KBM-7 (cell line): ENCODE data around the gene NHSL2.
"Not testable (repeated sequence)": the region's sequence is repeated elsewhere in the genome, so short reads cannot be mapped to it uniquely, and the experiment has no call there.

Experiments used
- DNase-seq: peaks from one replicate; pipeline ENCODE4 v3.0.0-alpha.2; 2015
- in situ Hi-C: fragments of 300-500 bp; cut with MboI; formaldehyde crosslinking; loops from 2 replicates; pipeline ENCODE4 v1.14.3; 2020; ENCODE audit warnings: low sequenced_read_pairs, low pct_unique_long_range_greater_than_20kb, mixed read lengths

Gene NHSL2

GRCh38 chrX:71964184-71964583 lies 53.5 kb downstream of the NHSL2 start:
- in situ Hi-C loops, DNase-seq: not testable (repeated sequence)

- in situ Hi-C loops = no loop called here
- no peak for DNase-seq
These were observed 64.3 kb downstream of the NHSL2 start for GRCh38 chrX:71974916-71975315.

DNA sequence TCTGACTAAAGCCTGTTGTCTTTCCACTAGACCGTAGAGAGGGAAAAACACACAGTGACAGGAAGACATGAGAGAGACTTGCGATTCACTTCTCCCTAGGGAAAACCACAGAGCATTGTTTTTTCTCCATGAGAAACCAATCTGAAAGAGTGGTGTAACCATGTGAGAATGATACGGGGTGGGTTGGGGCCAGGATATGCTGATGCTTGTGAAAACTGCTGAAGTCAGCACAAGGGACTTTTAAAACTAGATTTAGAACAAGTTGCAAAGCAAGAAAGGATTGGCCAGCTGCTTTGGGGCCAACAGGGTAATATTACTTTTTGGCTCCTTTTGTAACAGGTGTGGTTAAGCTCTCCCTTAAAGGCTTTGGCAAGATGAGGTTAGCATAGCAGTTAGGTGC lies 66.1 kb downstream of the NHSL2 start:
- in situ Hi-C loops = no loop called here
- no peak for DNase-seq

DNA sequence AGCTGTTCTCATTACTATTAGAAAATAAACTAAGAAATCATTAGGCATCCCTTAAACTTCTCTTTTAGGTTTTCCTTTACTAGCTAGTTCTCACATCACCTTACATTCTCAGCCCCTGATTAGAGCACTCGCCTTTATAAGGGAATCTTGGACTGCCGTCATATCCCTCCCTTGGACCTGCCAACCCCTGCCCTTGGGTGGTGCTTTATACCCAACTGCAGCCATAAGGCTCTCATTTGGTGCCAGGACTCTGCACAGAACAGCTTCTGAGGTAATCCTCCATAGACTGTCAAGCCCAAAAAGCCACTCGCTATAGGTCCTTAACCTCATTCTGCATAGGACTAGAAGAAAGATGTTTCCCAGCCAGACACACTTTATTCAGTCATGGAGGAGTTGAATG lies 67.5 kb downstream of the NHSL2 start:
- no peak for DNase-seq
- in situ Hi-C loops = no loop called here

- no peak for DNase-seq
- in situ Hi-C loops = no loop called here
These were observed 79.3 kb downstream of the NHSL2 start for GRCh38 chrX:71989768-71990426.

DNA sequence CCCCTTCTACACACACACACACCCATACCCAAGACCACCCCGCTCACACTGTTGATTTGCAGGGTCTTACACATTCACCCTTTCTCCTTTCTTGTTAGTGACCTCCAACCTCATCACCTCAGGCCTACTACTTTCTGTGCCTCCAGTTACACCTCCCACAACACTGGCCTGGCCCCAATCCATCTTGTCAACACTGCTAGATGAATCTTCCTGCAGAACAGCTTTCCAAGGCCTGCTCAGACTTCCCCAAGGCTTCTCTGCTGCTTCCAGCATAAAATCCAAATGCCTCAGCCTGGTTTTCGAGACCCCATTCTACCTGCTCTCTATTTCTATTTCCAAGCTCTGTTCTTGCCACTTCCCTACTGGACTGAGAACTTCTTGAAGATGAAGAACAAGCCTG lies 79.9 kb downstream of the NHSL2 start:
- no peak for DNase-seq
- in situ Hi-C loops = no loop called here

GRCh38 chrX:71991164-71991563 lies 80.5 kb downstream of the NHSL2 start:
- in situ Hi-C loops = no loop called here
- DNase-seq = no peak

DNA sequence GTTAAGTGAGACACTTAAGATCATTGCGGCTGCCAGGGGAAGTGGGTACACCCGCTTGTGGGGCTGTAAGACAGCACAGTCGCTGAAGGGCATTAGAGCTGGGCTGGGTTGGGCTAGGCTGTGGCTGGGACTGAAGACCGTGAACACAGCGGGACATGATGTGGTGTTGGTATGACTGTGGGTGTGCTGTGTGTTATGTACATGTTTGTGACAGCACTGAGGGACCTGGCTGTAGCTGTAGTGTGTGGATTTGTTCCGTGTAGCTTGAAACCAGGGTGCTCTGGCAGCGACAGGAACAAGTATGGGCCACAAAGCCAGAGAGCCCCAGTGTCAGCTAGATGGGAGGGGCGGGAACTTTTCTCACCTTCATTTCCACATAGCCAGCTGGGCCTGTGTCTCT lies 82.1 kb downstream of the NHSL2 start:
- DNase-seq = peak; percentile 4
- in situ Hi-C loops = no loop called here

- in situ Hi-C loops = no loop called here
- no peak for DNase-seq
These were observed 82.7 kb downstream of the NHSL2 start for GRCh38 chrX:71993371-71993770.

GRCh38 chrX:71994601-71995000 lies 84.0 kb downstream of the NHSL2 start:
- DNase-seq = no peak
- in situ Hi-C loops = no loop called here

GRCh38 chrX:71995122-71995521 lies 84.5 kb downstream of the NHSL2 start:
- in situ Hi-C loops = no loop called here

GRCh38 chrX:71996136-71996535 lies 85.5 kb downstream of the NHSL2 start:
- no peak for DNase-seq
- in situ Hi-C loops = no loop called here

More at GRCh38 chrX:71995122-71995521, 84.5 kb downstream of the NHSL2 start:
- DNase-seq = no peak

DNA sequence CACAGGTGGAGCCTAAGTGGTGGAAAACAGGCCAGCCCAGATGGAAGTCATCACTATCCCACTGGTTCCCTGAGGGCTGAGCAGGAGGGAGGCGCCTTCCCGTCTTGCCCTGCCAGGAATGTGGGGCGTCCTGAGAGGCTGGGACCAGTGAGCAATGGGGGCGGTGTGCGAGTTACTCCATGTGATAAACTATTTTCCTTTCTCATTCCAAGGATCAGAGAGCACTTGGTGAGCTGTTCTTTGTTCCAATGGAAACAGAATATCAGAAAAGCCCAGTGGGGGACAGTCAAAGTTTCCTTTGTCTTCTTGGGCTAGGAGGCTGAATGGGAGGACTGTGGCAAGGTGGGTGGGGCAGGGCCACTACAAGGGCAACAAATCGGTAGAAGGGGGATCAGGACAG lies 86.2 kb downstream of the NHSL2 start:
- in situ Hi-C loops = no loop called here
- DNase-seq = no peak

DNA sequence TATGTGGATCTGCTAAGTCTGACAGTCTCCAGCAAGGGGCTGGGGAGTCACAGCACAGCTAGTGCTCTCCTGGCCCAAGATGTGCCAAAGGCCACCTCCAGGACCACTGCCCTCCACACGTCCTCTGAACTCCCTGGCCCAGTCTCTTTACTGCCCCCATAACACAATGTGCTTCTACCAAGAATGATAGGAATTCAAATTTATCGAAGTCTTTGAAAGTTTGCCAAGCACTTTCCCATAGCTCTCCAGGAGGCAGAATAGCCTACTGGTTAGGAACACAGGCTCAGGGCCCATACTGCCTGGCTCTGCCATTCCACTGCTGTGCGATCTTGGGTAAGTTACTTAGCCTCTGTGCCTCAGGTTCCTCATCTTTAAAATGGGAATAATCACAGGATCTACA lies 86.7 kb downstream of the NHSL2 start:
- DNase-seq = no peak
- in situ Hi-C loops = no loop called here

- DNase-seq = peak; percentile 49
- in situ Hi-C loops = no loop called here
These were observed 88.3 kb downstream of the NHSL2 start for GRCh38 chrX:71998836-71999509.

- in situ Hi-C loops = no loop called here
- no peak for DNase-seq
These were observed 88.9 kb downstream of the NHSL2 start for GRCh38 chrX:71999535-71999934.

GRCh38 chrX:72001471-72001870 lies 90.8 kb downstream of the NHSL2 start:
- no peak for DNase-seq
- in situ Hi-C loops = no loop called here

DNA sequence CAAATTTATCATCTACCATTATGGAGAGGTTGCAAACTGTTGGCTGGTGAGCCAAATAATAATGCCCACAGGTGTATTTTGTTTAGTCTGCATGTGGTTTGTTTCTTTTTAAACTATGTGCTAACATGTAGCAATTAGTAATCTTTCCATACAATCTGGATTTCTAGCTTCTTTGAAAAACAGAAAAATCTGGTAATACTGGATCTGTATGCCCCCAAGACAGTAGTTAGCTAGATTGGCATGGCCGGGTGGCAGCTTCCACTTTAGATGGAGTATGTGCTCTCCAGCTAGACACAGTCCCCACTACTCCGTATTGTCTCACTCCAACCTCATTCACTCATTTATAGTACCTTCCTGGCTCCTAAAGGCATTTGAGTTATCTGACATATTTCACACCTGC lies 91.3 kb downstream of the NHSL2 start:
- in situ Hi-C loops = no loop called here
- DNase-seq = no peak

- in situ Hi-C loops = no loop called here
- no peak for DNase-seq
These were observed 92.2 kb downstream of the NHSL2 start for GRCh38 chrX:72002875-72003274.

DNA sequence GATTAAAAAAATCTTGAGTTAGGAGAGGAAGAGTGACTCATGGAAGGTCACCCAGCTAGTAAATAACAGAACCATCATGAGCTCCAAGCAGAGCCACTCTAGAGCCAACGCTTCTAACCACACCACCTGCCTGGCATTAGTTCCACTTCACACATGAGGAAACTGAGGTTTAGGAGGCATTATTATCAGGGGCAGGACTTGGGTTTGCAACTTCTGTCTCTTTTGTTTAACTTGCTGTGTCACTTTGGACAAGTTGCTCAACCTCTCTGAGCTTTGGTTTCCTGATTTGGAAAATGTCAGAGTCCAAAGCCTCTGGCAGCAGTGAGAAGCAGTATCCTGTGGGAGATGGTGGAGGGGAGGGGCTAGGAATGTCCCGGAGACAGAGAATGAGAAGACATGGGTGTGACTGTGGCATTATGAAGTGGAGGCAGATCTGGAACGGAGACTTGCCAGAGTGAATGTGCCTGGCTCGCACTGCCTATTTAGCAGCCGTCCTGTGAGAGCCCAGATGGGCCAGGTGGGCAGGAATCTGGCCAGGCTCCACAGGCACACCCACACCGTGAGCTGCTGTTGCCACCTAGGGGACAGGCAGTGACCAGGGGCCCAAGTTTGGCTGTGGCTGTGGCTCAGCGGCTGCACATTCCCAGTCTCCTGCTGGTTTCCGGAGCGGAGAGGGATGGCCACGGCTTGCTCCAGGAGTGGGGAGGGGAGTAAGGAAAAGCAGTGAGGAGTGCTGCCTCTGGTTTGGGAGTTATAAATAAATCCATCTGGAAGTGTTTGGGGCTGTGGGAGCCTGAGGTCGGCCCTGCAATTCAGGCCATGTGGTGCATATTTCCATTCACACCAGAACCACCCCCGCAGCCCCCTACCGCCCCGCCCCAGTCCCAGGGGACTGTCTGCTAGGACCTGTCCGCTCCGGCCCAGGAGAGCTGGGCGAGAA lies 93.4 kb downstream of the NHSL2 start:
- no peak for DNase-seq
- in situ Hi-C loops = no loop called here
